ENCODE data around the gene NMU.

The NMU gene

DNA sequence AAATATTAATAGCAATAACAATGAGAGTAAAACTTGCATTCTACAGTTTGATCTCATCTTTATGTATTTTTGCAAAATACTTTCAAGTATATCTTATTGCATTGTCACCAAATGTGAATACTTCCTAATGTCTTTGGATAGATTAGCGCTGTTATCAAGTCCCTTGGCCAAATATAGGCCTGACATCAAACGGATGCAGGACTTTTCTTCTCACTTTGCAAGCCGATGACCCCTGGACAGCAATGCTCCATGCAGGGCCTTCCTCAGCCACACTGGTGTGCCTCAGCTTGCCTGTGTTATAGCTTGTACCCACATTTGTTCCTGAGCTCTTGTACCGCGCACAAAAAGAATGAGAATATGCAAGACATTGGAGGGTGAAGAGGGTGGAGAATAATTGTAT lies 18.0 kb upstream of the NMU start:
- Histone ChIP-seq H4K20me1 (ENCODE audit: insufficient read depth, low read length) (no peaks in the 10 kb centered on the region), H3K9me3 (ENCODE audit: insufficient read depth, low read length, severe bottlenecking) (no peaks in the 10 kb centered on the region), H3K27ac (ENCODE audit: low read length) (no peak overlapping the region), H3K4me2 (ENCODE audit: insufficient read depth, low read length) (no peak overlapping the region), H2AFZ (ENCODE audit: low read depth, low read length) (no peak overlapping the region), H3K27me3 (ENCODE audit: insufficient read depth, low read length, poor library complexity) (no peaks in the 10 kb centered on the region), H3K4me3 (ENCODE audit: low read depth in 1 of 2, low read length in 2 of 2) (no peak overlapping the region), H3K4me1 (ENCODE audit: insufficient read depth, low read length) (no peaks in the 10 kb centered on the region), H3K36me3 (ENCODE audit: insufficient read depth, low read length) (no peaks in the 10 kb centered on the region), H3K9ac (ENCODE audit: low read depth, low read length) (no peak overlapping the region), H3K79me2 (ENCODE audit: insufficient read depth, low read length) (no peaks in the 10 kb centered on the region)
- no peak for ATAC-seq (ENCODE audit: insufficient read depth, low read depth)
- no peak for DNase-seq
- TF ChIP-seq, protein P1, sequence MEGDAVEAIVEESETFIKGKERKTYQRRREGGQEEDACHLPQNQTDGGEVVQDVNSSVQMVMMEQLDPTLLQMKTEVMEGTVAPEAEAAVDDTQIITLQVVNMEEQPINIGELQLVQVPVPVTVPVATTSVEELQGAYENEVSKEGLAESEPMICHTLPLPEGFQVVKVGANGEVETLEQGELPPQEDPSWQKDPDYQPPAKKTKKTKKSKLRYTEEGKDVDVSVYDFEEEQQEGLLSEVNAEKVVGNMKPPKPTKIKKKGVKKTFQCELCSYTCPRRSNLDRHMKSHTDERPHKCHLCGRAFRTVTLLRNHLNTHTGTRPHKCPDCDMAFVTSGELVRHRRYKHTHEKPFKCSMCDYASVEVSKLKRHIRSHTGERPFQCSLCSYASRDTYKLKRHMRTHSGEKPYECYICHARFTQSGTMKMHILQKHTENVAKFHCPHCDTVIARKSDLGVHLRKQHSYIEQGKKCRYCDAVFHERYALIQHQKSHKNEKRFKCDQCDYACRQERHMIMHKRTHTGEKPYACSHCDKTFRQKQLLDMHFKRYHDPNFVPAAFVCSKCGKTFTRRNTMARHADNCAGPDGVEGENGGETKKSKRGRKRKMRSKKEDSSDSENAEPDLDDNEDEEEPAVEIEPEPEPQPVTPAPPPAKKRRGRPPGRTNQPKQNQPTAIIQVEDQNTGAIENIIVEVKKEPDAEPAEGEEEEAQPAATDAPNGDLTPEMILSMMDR (IDR thresholded peaks at IDR 0.05; ENCODE audit: borderline replicate concordance, extremely low read depth, low read length, poor library complexity, severe bottlenecking) = no peak
- no peak for TF ChIP-seq EZH2 (IDR thresholded peaks at IDR 0.05; ENCODE audit: borderline replicate concordance, low read depth, low read length, severe bottlenecking)

DNA sequence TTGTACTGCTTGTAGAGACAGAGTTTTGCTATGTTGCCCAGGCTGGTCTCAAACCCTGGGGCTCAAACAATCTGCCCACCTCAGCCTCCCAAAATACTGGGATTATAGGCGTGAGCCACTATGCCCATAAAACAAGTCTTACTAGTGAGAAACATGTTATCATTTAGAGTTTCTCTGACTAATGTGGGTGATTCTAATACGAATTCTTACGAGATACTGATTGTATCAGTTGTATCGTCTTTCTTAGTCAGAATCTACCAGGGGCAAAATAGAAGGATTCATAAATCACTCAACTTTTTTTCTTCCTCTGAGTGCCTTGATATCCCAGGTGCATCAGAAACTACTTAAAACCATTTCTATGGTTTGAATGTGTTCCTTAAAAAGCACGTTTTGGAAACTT lies 14.4 kb upstream of the NMU start:
- TF ChIP-seq, protein P1 (IDR thresholded peaks at IDR 0.05; ENCODE audit: borderline replicate concordance, extremely low read depth, low read length, poor library complexity, severe bottlenecking) = no peak
- no peak for TF ChIP-seq EZH2 (IDR thresholded peaks at IDR 0.05; ENCODE audit: borderline replicate concordance, low read depth, low read length, severe bottlenecking)
- Histone ChIP-seq H3K4me1 (ENCODE audit: insufficient read depth, low read length) (no peaks in the 10 kb centered on the region), H3K27me3 (ENCODE audit: insufficient read depth, low read length, poor library complexity) (no peaks in the 10 kb centered on the region), H3K4me2 (ENCODE audit: insufficient read depth, low read length) (no peak overlapping the region), H3K36me3 (ENCODE audit: insufficient read depth, low read length) (no peaks in the 10 kb centered on the region), H3K4me3 (ENCODE audit: low read depth in 1 of 2, low read length in 2 of 2) (no peak overlapping the region), H3K9ac (ENCODE audit: low read depth, low read length) (no peak overlapping the region), H2AFZ (ENCODE audit: low read depth, low read length) (no peak overlapping the region), H3K79me2 (ENCODE audit: insufficient read depth, low read length) (no peaks in the 10 kb centered on the region), H3K9me3 (ENCODE audit: insufficient read depth, low read length, severe bottlenecking) (no peaks in the 10 kb centered on the region), H3K27ac (ENCODE audit: low read length) (no peak overlapping the region), H4K20me1 (ENCODE audit: insufficient read depth, low read length) (no peaks in the 10 kb centered on the region)
- DNase-seq = no peak
- no peak for ATAC-seq (ENCODE audit: insufficient read depth, low read depth)

GRCh38 chr4:55637272-55637820 lies 1.2 kb upstream of the NMU start:
- H3K4me2 ChIP-seq (ENCODE audit: insufficient read depth, low read length) = no peak overlapping the region
- H3K36me3 ChIP-seq (ENCODE audit: insufficient read depth, low read length) = no peaks in the 10 kb centered on the region
- H3K9ac ChIP-seq (ENCODE audit: low read depth, low read length) = no peak overlapping the region
- H3K79me2 ChIP-seq (ENCODE audit: insufficient read depth, low read length) = no peaks in the 10 kb centered on the region
- no peak overlapping the region for H2AFZ ChIP-seq (ENCODE audit: low read depth, low read length)
- no peaks in the 10 kb centered on the region for H4K20me1 ChIP-seq (ENCODE audit: insufficient read depth, low read length)
- ATAC-seq (ENCODE audit: insufficient read depth, low read depth) (no peak), DNase-seq (no peak)
- H3K27me3 ChIP-seq (ENCODE audit: insufficient read depth, low read length, poor library complexity) = no peaks in the 10 kb centered on the region
- TF ChIP-seq, protein P1 (IDR thresholded peaks at IDR 0.05; ENCODE audit: borderline replicate concordance, extremely low read depth, low read length, poor library complexity, severe bottlenecking) = no peak
- TF ChIP-seq EZH2 (IDR thresholded peaks at IDR 0.05; ENCODE audit: borderline replicate concordance, low read depth, low read length, severe bottlenecking) = no peak
- H3K27ac ChIP-seq (ENCODE audit: low read length) = no peak overlapping the region
- no peak overlapping the region for H3K4me3 ChIP-seq (ENCODE audit: low read depth in 1 of 2, low read length in 2 of 2)
- H3K9me3 ChIP-seq (ENCODE audit: insufficient read depth, low read length, severe bottlenecking) = no peaks in the 10 kb centered on the region
- no peaks in the 10 kb centered on the region for H3K4me1 ChIP-seq (ENCODE audit: insufficient read depth, low read length)

DNA sequence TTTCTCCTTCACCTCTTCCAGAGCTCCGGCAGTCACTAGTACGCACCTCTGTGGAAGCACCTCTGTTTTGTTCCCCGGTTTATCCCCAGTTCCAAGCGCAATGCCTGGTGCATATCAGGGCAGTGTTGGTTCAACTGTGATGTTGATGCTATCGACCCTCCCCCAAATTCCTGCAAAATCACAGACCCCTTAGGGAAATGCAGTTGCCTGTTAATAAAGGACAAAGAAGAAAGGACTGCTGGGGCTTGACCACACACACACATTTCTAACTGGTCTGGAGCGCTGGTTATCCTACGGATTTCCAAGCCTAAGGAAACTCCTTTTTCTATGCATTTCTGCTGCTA lies 530 bp upstream of the NMU start:
- H3K4me3 ChIP-seq (ENCODE audit: low read depth in 1 of 2, low read length in 2 of 2) = no peak overlapping the region
- H3K36me3 ChIP-seq (ENCODE audit: insufficient read depth, low read length) = no peaks in the 10 kb centered on the region
- H3K9me3 ChIP-seq (ENCODE audit: insufficient read depth, low read length, severe bottlenecking) = no peaks in the 10 kb centered on the region
- H3K79me2 ChIP-seq (ENCODE audit: insufficient read depth, low read length) = no peaks in the 10 kb centered on the region
- no peak overlapping the region for H3K4me2 ChIP-seq (ENCODE audit: insufficient read depth, low read length)
- ATAC-seq (ENCODE audit: insufficient read depth, low read depth) (no peak), DNase-seq (no peak)
- no peak overlapping the region for H3K27ac ChIP-seq (ENCODE audit: low read length)
- TF ChIP-seq, protein P1 (IDR thresholded peaks at IDR 0.05; ENCODE audit: borderline replicate concordance, extremely low read depth, low read length, poor library complexity, severe bottlenecking) = no peak
- no peak for TF ChIP-seq EZH2 (IDR thresholded peaks at IDR 0.05; ENCODE audit: borderline replicate concordance, low read depth, low read length, severe bottlenecking)
- H3K27me3 ChIP-seq (ENCODE audit: insufficient read depth, low read length, poor library complexity) = no peaks in the 10 kb centered on the region
- no peaks in the 10 kb centered on the region for H3K4me1 ChIP-seq (ENCODE audit: insufficient read depth, low read length)
- H2AFZ ChIP-seq (ENCODE audit: low read depth, low read length) = no peak overlapping the region
- no peaks in the 10 kb centered on the region for H4K20me1 ChIP-seq (ENCODE audit: insufficient read depth, low read length)
- no peak overlapping the region for H3K9ac ChIP-seq (ENCODE audit: low read depth, low read length)
